GM12892 (cell line): Measurements from ENCODE around the gene TUBGCP4.

Source experiments
- POLR2A ChIP-seq: IDR thresholded peaks from 2 replicates; pipeline ENCODE4 v1.6.1; 2011; ENCODE audit warnings: low read depth, low read length, control low read depth
- POLR2AphosphoS5 ChIP-seq: IDR thresholded peaks from 2 replicates; pipeline ENCODE4 v1.6.1; 2011; ENCODE audit warnings: low read depth, low read length, control low read depth
- TAF1 ChIP-seq: IDR thresholded peaks from 2 replicates; pipeline ENCODE4 v1.6.1; 2011; ENCODE audit warnings: low read depth, mild to moderate bottlenecking, control low read depth, low read length, borderline replicate concordance

DNA sequence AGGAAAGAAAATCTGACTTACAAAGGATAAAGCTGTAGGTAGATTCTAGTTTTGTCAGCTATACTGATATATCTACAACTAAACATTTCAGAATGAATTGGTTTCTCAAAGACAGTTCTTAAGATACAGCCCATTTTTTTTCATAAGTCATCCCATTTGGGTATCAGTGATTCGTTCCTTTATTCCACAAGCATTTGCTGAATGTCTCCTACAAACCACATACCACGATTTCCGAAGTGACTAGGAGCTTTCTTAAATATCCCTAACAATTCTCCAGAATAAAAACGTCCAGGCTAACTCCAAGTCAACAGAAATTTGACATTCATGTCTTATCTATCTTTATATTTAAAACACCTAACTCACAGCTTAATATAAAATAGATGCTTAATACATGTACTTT lies 62.3 kb downstream of the TUBGCP4 start:
- no peak for TF ChIP-seq POLR2AphosphoS5
- TF ChIP-seq POLR2A: no peak
- TF ChIP-seq TAF1: no peak
